ENCODE results near the gene MPG.

MPG gene

DNA sequence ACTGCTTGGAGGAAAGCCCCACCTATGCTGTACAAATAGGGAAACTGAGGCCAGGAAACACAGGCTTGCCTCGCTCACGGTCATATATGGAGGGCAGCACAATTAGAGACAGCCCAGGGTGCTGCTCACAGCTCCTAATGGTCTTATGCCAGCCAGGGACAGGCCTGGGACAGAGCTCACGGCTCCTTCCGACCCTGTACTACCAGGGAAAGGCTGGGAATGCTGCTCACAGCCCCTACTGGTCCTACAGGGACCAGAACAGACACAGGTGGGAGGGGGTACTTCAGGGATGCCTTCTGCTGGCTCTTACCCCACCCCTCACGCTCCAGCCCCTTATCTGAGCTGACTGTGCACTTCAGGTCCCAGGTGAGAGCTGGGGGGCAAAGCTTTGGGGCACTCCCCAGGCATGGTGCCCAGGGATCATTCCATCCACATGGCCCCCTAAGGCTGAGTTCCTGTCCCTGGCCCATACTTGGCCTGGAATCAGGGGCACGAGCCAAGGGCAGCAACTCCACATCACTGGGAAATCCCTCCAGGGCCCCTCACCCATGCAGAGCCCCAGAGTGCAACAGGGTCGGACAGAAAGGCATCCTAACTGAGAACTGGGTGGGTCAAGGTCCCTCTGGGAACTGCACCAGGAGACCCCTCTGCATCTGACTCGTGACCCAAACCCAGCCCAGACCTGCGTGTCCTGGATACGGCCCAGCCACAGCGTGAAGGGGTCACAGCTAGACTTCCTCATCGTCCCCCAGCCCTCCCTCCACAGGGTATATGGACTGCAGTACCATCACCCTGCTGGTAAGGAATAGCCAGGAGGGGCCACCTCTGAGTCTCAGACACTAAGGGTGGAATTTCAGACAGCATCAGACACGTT, 11.5 kb upstream of the MPG start:
- no peaks in the 10 kb centered on the region for H3K36me3 ChIP-seq
- no peak for TF ChIP-seq CTCF (IDR thresholded peaks at IDR 0.05)
- no peak overlapping the region for H3K27ac ChIP-seq
- H3K4me3 ChIP-seq (ENCODE audit: low read depth in 1 of 2, low read length in 1 of 2) = no peak overlapping the region
- H3K4me1 ChIP-seq (ENCODE audit: control insufficient read depth in 1 of 2, insufficient read depth in 1 of 2, low read depth in 1 of 2, low read length in 1 of 2) = no peaks in the 10 kb centered on the region
- peaks cover 53% of the 10 kb centered on the region for H3K27me3 ChIP-seq
- no peaks in the 10 kb centered on the region for H3K9me3 ChIP-seq

- peaks cover 0 to 6% of the 10 kb centered on the region in 2 experiments for H3K4me1 ChIP-seq (ENCODE audit: control insufficient read depth in 1 of 2, insufficient read depth in 1 of 2, low read depth in 1 of 2, low read length in 1 of 2)
- TF ChIP-seq CTCF (IDR thresholded peaks at IDR 0.05) = no peak
- no peak overlapping the region for H3K27ac ChIP-seq
Observed at GRCh38 chr16:67183-67791, 10.7 kb upstream of the MPG start.

GRCh38 chr16:67884-68789, 9.9 kb upstream of the MPG start:
- Histone ChIP-seq H3K27me3 (peaks cover 69% of the 10 kb centered on the region), H3K27ac (no peak overlapping the region), H3K4me1 (ENCODE audit: control insufficient read depth in 1 of 2, insufficient read depth in 1 of 2, low read depth in 1 of 2, low read length in 1 of 2) (peaks cover 0 to 11% of the 10 kb centered on the region in 2 experiments), H3K9me3 (no peaks in the 10 kb centered on the region), H3K4me3 (ENCODE audit: low read depth in 1 of 2, low read length in 1 of 2) (no peak overlapping the region), H3K36me3 (no peaks in the 10 kb centered on the region)
- no peak for TF ChIP-seq CTCF (IDR thresholded peaks at IDR 0.05)

More at GRCh38 chr16:67183-67791, 10.7 kb upstream of the MPG start:
- H3K27me3 ChIP-seq = peaks cover 60% of the 10 kb centered on the region
- no peaks in the 10 kb centered on the region for H3K36me3 ChIP-seq
- no peaks in the 10 kb centered on the region for H3K9me3 ChIP-seq
- no peak overlapping the region for H3K4me3 ChIP-seq (ENCODE audit: low read depth in 1 of 2, low read length in 1 of 2)

DNA sequence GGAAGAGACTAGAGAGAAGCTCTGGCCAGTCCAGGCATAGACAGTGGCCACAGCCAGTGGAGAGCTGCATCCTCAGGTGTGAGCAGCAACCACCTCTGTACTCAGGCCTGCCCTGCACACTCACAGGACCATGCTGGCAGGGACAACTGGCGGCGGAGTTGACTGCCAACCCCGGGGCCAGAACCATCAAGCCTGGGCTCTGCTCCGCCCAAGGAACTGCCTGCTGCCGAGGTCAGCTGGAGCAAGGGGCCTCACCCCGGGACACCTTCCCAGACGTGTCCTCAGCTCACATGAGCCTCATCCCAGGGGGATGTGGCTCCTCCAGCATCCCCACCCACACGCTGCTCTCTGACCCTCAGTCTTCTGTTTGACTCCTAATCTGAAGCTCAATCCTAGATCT, 8.8 kb upstream of the MPG start:
- Histone ChIP-seq H3K27ac (no peak overlapping the region), H3K4me1 (ENCODE audit: control insufficient read depth in 1 of 2, insufficient read depth in 1 of 2, low read depth in 1 of 2, low read length in 1 of 2) (peaks cover 0 to 11% of the 10 kb centered on the region in 2 experiments), H3K27me3 (peaks cover 79% of the 10 kb centered on the region), H3K9me3 (no peaks in the 10 kb centered on the region), H3K36me3 (no peaks in the 10 kb centered on the region), H3K4me3 (ENCODE audit: low read depth in 1 of 2, low read length in 1 of 2) (no peak overlapping the region)
- no peak for TF ChIP-seq CTCF (IDR thresholded peaks at IDR 0.05)

DNA sequence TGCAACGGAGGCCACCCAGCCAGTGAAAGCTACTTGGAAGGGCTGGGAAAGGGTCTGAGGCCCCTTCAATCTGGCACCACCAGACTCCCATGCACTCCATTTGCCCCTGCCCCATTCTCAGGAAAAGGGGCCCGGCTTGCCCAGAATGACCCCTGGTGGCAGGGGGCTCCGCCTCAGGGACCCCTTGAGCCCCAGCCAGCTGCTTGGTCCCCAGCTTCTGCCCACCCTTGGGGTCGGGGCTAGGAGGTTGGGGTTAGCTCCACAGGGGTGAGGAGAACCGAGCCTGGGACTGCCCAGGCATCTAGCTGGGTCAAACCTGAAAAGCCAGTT, 6.8 kb upstream of the MPG start:
- Histone ChIP-seq H3K9me3 (no peaks in the 10 kb centered on the region), H3K27ac (no peak overlapping the region), H3K36me3 (no peaks in the 10 kb centered on the region), H3K4me3 (ENCODE audit: low read depth in 1 of 2, low read length in 1 of 2) (no peak overlapping the region), H3K4me1 (ENCODE audit: control insufficient read depth in 1 of 2, insufficient read depth in 1 of 2, low read depth in 1 of 2, low read length in 1 of 2) (peaks cover under 1 to 12% of the 10 kb centered on the region in 2 experiments), H3K27me3 (peaks cover 94% of the 10 kb centered on the region)
- TF ChIP-seq CTCF (IDR thresholded peaks at IDR 0.05) = no peak

Measured in neutrophil (primary cell).